ENCODE data around the gene EXOC4.

The EXOC4 gene

DNA sequence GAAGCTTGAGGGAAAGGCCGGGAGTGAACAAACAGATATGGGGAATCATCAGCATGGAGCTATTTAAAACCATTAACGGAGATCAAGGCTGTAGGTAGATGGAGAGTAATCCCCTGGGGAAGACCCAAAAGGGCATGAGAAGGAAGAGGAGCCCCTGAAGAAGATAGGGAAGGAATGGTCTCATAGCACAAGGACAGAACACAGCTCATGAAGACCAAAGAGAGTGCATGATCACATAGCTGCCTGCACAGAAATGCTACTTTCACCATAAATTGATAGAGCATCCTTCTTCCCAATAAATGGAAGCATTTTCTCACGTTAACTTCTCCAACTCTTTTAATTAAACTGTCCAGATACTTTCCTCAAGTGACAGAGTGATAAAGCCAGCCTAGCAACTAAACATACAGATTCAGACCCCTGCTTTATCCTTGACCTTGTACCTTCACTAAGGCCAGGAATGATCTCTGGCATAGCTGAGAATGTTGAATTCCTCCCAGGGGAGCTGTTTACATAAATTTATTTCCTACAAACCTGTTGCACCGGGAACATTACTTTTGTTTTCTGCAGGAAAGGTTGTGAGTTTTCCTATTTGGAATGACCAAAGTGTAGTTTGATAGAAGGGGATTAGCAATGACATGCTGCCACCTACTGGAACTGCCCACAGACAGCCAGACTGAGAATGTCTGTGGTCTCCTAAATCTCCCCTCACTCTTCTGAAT lies 763.5 kb downstream of the EXOC4 start:
- no peak for DNase-seq

DNA sequence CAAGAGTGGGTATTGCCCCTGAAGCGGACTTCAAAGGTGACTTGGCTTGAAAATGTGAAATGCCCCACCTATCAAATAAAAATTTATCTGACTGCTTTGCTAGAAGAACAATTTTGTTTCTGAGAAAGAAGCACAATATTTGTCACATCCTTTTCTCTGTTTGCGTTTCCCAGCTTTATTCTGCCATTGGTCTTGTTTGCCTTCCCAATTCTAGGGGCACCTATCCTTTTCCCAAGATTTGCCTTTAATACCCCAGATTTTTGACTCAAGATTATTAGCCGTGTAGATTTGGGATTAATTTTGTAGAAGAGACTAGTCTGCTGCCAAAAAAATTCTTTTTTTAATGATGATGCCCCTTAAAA lies 764.0 kb downstream of the EXOC4 start:
- DNase-seq: no peak

DNA sequence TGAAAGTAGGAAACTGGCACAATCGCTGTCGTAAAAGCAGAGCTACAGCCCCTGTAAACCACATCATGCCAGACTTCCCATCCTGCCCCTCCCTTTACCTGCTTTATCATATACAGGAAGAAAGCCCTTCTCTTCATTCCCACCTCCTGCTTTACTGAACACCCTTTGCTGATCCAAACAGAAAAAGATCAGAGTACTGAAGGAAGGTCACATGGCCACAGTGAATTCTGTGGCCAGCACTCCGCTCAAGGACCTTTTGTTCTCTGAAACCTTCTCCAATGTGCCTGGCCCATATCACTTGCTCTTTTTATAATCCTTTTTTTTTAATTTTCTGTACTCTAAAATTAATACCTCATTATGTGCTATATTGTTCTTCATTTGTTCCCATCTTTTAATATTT lies 765.4 kb downstream of the EXOC4 start:
- no peak for DNase-seq

DNA sequence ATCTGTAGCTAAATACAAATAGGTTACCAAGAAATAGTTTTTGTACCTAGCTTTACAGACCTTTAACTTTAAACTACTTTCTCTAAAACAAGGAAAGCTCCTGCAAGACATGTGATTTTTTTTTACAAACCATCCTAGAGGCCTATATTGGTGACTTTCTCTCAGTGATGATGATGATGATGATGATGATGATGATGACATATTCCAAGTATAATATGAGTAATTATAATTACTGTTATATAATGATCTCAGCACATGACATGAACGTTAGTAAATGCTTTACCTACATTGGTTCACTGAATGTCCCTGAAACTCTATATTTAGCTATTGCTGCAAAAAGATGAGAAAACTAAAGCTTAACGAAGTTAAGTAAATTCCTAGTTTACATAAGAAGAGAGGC lies 766.4 kb downstream of the EXOC4 start:
- no peak for DNase-seq

GRCh38 chr7:134021836-134022235 lies 769.0 kb downstream of the EXOC4 start:
- DNase-seq: no peak

- DNase-seq: no peak
Measured at GRCh38 chr7:134022286-134022911, 769.5 kb downstream of the EXOC4 start.

GRCh38 chr7:134024739-134025138 lies 771.9 kb downstream of the EXOC4 start:
- DNase-seq: no peak

DNA sequence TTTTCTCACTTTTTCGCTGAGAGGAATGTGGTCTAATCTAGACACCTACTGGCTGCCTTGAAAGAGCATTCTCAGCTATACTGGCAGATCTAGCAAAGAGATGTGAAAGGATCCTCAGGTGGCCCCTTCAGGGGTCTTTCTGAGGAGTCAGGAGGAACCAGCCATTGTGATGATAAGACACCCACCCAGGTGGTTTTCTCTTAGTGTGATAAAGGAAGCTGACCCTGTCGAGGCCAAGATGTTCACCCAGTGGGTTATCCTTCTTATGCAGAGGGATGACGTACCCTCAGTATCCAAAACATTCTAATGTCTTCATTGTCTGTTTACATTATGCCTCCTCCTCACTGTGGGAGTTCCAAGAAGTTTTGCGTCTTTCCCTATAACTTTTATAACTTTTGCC lies 776.0 kb downstream of the EXOC4 start:
- DNase-seq: no peak

DNA sequence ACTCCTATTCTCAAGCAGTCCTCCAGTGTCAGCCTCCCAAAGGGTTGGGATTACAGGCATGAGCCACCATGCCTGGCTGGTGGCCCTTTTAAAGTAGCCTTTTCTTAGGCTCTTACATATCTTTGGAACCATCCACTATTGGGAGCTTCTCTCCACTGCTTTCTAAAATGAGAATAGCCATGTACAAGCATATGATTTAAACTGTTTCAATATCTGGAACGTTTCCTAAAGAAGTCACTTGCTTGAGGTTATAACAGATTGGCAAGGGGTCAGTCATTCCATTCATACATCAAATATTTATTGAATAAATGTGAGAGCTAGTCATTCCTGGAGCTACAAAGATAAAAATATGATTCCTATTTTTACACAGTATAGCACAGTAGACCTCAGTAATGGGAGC lies 776.9 kb downstream of the EXOC4 start:
- no peak for DNase-seq

- DNase-seq: no peak
Measured at GRCh38 chr7:134030460-134030865, 777.6 kb downstream of the EXOC4 start.

DNA sequence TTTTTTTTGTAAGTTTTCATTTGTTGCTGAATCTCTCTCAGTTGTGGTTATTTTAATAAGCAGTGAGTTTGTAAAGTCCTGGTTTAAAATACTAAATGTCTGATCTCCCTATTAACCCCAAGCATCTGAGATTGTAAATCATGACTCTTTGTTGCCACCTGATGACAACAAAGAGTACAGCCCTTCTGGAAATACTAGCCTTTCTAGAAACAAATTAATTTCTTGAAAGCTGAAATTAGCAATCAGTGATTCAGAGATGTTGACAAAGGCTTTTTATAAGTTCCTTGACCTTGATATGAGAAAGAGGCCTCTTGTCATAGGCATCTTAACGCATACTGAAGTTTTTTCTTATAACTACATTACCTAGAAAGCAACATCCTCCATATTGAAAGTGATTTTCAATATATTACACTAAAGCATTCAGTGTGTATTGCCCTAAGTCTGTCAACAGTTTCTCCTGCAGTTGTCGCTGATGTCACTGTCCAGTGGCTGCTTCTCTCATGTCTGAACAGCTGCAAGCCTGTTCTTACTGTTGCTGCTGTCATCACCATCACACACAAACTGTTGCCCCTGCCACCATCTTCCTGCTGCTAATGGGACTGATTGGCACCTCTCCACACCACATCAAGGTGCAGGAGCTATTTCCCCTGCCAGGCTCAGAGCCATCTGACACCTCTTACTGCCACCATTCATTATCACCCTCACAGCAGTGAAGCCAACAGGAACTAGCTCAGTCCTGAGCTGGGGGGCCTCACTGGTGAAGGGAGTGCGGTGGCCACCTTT lies 779.1 kb downstream of the EXOC4 start:
- no peak for DNase-seq

GRCh38 chr7:134034652-134035051 lies 781.8 kb downstream of the EXOC4 start:
- no peak for DNase-seq

GRCh38 chr7:134037991-134038390 lies 785.1 kb downstream of the EXOC4 start:
- DNase-seq: no peak

GRCh38 chr7:134040988-134041387 lies 788.1 kb downstream of the EXOC4 start:
- no peak for DNase-seq

- no peak for DNase-seq
Measured at GRCh38 chr7:134041477-134041876, 788.6 kb downstream of the EXOC4 start.

GRCh38 chr7:134042307-134042706 lies 789.4 kb downstream of the EXOC4 start:
- DNase-seq: no peak

GRCh38 chr7:134044682-134045081 lies 791.8 kb downstream of the EXOC4 start:
- DNase-seq: no peak

DNA sequence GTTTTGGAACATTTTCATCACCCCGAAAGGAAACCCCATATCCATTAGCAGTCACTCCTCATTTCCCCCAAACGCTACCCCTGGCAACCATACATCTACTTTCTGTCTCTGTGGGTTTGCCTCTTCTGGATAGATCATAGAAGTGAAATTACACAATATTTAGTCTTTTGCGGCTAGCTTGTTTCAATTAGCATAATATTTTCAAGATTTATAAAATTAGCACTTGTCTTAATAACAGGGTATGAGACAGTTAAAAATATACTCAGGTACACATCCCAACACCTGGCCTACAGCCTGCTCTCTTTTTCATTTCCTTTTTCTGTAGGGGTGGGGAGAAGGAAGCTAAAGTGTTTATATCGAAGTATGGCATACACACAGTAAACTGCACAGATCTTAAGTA lies 792.8 kb downstream of the EXOC4 start:
- no peak for DNase-seq

DNA sequence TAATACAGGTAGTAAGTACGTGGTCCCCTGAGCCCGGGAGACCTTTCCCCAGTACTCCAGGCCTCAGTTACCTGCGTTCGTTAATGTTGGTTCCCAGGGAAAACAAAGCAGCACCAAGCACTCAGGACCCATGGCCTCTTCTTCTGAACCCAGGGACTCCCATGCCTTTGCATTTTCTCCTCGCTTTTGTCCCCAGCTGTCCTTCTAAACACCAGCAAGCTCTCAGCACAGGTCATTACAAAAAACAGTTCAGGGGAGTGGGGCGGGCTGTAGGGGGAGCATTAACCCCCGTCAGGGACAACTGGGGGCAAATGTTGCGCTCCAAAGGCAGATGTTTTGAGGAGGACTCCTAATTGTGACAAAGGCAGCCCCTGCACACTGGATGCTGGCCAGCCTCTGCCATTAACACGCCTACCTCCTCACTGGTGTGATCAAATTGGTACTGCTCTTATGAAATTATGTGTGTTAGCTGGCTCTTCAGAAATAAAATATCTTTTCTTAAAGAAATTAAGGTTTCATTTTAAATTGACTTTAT lies 793.8 kb downstream of the EXOC4 start:
- DNase-seq: no peak

DNA sequence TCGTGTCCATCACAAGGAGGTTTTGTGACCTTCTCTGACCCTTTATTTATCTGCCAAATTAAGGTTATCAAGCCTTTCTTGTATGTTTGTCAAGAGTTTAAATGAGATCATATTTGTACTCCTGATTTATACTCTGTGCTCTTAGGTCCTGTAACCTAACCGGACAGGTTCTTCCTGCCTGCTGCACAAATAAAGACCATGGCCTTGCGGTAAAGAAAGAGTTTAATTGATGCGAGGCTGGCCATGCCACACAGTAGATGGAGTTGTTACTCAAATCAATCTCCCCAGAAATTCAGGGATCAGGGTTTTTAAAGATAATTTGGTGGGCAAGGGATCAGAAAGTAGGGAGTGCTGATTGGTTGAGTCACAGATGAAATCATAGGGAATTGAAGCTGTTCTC lies 794.8 kb downstream of the EXOC4 start:
- DNase-seq: no peak

GRCh38 chr7:134048166-134048565 lies 795.3 kb downstream of the EXOC4 start:
- no peak for DNase-seq

GRCh38 chr7:134051020-134051419 lies 798.1 kb downstream of the EXOC4 start:
- DNase-seq: no peak

- DNase-seq: no peak
Measured at GRCh38 chr7:134056816-134057215, 803.9 kb downstream of the EXOC4 start.

DNA sequence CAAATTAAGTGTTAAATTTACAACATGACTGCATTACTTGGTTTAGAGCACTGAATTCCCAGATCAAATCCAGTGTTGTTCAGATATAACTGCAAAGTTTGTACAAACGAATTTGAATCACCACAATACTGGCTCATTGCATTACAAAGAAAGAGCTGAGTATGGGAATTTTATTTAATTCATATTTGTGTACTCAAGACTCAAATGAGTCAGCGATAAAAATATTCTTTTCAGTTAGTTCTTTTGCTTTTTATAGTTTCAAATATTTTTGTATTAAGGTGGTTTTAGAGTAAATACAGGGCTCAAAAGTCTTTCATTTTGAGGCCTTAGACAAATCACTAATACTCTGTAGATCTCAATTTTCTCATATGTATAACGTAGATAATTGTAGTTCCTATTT lies 805.6 kb downstream of the EXOC4 start:
- DNase-seq: no peak

Data from SIG-M5 (cell line).